Measurements from ENCODE around the gene RSU1. TPM values are rescaled to one million over a fixed set of nuclear protein-coding genes. Genes with fewer than 3 reads are reported as not detected.

RSU1 gene
- total and polyA plus RNA-seq, 2 of the 13 experiments (the other 11 are each of a cell fraction or from before 2014, with no cell fraction given): 32.3 to 35.1 TPM

DNA sequence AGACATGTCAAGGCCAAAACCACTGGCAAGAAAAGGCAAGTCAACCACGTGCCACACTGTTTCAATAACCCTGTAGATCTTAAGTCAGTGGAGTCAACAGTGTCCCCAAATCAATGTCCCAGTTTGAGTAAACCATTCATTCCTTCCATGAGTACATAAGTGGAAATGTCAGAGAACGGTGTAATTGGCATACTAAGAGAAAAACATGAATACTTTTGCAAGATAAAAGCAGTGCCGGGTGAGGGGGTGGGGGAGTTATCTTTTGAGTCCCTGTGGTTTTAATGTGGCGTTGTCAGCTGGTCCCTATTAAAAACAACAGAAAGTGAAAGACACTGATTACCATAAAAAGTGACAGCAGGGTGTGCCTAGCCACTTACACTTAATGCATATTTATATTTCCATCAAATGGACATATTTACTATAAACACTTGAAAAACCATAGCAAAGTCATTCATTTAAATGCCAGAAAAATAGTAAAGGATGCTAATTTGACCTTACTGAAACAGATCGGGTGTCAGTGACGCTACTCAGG, 37.8 kb downstream of the RSU1 start:
- Histone ChIP-seq H3K4me3 (replicated peaks in 1 of 3; ENCODE audit: insufficient read depth in 1 of 3, low read depth in 2 of 3, low read length in 3 of 3) (no peak overlapping the region), H4K20me1 (ENCODE audit: insufficient read depth, low read length) (no peaks in the 10 kb centered on the region), H3K9ac (ENCODE audit: insufficient read depth, low read depth, low read length) (no peak overlapping the region), H3K4me2 (ENCODE audit: low read depth, low read length) (no peak overlapping the region), H2AFZ (ENCODE audit: low read length) (no peak overlapping the region), H3K27me3 (ENCODE audit: control insufficient read depth in 1 of 2, insufficient read depth in 2 of 2, low read length in 2 of 2) (no peaks in the 10 kb centered on the region), H3K36me3 (replicated peaks in 1 of 2; ENCODE audit: control insufficient read depth in 1 of 2, insufficient read depth in 2 of 2, low read length in 2 of 2) (no peaks in the 10 kb centered on the region; a peak in 1 of 5 replicates), H3K9me3 (ENCODE audit: low read length) (no peaks in the 10 kb centered on the region), H3K79me2 (ENCODE audit: insufficient read depth, low read length) (no peaks in the 10 kb centered on the region), H3K4me1 (ENCODE audit: insufficient read depth, low read length) (0 out of 2 replicates have a peak, but pooled peaks cover 6% of the 10 kb centered on the region), H3K27ac (ENCODE audit: extremely low read length, insufficient read depth, low read length) (no peak overlapping the region)
- intact Hi-C loops (cut with micrococcal nuclease; ENCODE audit: unreplicated experiment) (no loop called here), in situ Hi-C loops (cut with HindIII; ENCODE audit: extremely low pct_ligation_motif_present, low pct_unique_long_range_greater_than_20kb) (loop anchor here (25.0 kb wide), 2 partner anchors 667 to 892 kb away; no protein-coding TSS in a partner anchor)
- no TSS peak for BruUV-seq (replicated peaks)
- ATAC-seq: no peak
- no peak for FAIRE-seq
- ChIA-PET CTCF (ENCODE audit: low intra/inter-chr PET ratio, low total read pairs) (no interaction called here), POLR2A (no interaction called here)
- TF ChIP-seq KLF16 (CRISPR knock-in tag; IDR thresholded peaks at IDR 0.05) (no peak), RBFOX2 (IDR thresholded peaks at IDR 0.05; ENCODE audit: low read depth, low read length) (no peak), ZIK1 (CRISPR knock-in tag; IDR thresholded peaks at IDR 0.05; ENCODE audit: borderline replicate concordance, low read depth) (no peak), ZNF619 (CRISPR knock-in tag; IDR thresholded peaks at IDR 0.05) (no peak), ZNF329 (CRISPR knock-in tag; IDR thresholded peaks at IDR 0.05; ENCODE audit: low read depth) (no peak), TCF7 (IDR thresholded peaks at IDR 0.05; ENCODE audit: low read depth) (no peak), ZNF530 (CRISPR knock-in tag; IDR thresholded peaks at IDR 0.05; ENCODE audit: low read depth) (no peak), ZNF160 (CRISPR knock-in tag; IDR thresholded peaks at IDR 0.05) (no peak)
- TF ChIP-seq, protein P1, sequence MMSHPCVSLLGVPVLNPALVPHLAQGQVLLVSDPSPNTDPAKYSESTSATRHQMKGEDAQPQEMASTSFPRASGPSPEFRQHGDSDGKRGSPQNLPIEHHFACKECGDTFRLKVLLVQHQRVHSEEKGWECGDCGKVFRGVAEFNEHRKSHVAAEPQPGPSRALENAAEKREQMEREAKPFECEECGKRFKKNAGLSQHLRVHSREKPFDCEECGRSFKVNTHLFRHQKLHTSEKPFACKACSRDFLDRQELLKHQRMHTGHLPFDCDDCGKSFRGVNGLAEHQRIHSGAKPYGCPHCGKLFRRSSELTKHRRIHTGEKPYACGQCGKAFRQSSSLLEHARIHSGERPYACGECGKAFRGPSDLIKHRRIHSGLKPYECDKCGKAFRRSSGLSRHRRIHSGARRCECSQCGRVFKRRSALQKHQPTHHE (CRISPR knock-in tag; IDR thresholded peaks at IDR 0.05; ENCODE audit: borderline replicate concordance): no peak
- TF ChIP-seq, protein P2, sequence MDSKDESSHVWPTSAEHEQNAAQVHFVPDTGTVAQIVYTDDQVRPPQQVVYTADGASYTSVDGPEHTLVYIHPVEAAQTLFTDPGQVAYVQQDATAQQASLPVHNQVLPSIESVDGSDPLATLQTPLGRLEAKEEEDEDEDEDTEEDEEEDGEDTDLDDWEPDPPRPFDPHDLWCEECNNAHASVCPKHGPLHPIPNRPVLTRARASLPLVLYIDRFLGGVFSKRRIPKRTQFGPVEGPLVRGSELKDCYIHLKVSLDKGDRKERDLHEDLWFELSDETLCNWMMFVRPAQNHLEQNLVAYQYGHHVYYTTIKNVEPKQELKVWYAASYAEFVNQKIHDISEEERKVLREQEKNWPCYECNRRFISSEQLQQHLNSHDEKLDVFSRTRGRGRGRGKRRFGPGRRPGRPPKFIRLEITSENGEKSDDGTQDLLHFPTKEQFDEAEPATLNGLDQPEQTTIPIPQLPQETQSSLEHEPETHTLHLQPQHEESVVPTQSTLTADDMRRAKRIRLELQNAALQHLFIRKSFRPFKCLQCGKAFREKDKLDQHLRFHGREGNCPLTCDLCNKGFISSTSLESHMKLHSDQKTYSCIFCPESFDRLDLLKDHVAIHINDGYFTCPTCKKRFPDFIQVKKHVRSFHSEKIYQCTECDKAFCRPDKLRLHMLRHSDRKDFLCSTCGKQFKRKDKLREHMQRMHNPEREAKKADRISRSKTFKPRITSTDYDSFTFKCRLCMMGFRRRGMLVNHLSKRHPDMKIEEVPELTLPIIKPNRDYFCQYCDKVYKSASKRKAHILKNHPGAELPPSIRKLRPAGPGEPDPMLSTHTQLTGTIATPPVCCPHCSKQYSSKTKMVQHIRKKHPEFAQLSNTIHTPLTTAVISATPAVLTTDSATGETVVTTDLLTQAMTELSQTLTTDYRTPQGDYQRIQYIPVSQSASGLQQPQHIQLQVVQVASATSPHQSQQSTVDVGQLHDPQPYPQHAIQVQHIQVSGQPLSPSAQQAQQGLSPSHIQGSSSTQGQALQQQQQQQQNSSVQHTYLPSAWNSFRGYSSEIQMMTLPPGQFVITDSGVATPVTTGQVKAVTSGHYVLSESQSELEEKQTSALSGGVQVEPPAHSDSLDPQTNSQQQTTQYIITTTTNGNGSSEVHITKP (CRISPR knock-in tag; IDR thresholded peaks at IDR 0.05; ENCODE audit: low read depth): no peak
- TF ChIP-seq, protein P3, sequence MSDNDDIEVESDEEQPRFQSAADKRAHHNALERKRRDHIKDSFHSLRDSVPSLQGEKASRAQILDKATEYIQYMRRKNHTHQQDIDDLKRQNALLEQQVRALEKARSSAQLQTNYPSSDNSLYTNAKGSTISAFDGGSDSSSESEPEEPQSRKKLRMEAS (IDR thresholded peaks at IDR 0.05): no peak
- TF ChIP-seq, protein P4, sequence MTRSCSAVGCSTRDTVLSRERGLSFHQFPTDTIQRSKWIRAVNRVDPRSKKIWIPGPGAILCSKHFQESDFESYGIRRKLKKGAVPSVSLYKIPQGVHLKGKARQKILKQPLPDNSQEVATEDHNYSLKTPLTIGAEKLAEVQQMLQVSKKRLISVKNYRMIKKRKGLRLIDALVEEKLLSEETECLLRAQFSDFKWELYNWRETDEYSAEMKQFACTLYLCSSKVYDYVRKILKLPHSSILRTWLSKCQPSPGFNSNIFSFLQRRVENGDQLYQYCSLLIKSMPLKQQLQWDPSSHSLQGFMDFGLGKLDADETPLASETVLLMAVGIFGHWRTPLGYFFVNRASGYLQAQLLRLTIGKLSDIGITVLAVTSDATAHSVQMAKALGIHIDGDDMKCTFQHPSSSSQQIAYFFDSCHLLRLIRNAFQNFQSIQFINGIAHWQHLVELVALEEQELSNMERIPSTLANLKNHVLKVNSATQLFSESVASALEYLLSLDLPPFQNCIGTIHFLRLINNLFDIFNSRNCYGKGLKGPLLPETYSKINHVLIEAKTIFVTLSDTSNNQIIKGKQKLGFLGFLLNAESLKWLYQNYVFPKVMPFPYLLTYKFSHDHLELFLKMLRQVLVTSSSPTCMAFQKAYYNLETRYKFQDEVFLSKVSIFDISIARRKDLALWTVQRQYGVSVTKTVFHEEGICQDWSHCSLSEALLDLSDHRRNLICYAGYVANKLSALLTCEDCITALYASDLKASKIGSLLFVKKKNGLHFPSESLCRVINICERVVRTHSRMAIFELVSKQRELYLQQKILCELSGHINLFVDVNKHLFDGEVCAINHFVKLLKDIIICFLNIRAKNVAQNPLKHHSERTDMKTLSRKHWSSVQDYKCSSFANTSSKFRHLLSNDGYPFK (CRISPR knock-in tag; IDR thresholded peaks at IDR 0.05; ENCODE audit: borderline replicate concordance): no peak
- no peak for DNase-seq (ENCODE audit: low spot score)
- 94% methylated on average over 6 of the region's 6 CpGs for WGBS (ENCODE audit: low lambda C conversion rate)

Measured in HepG2 (cell line).